GM10847 (cell line): ENCODE results near the gene S100P.

Experiments
- POLR2A ChIP-seq: IDR thresholded peaks from 2 replicates; pipeline ENCODE4 v1.6.1; 2011; ENCODE audit not compliant: insufficient read length; ENCODE audit errors: extremely low read depth

S100P gene

DNA sequence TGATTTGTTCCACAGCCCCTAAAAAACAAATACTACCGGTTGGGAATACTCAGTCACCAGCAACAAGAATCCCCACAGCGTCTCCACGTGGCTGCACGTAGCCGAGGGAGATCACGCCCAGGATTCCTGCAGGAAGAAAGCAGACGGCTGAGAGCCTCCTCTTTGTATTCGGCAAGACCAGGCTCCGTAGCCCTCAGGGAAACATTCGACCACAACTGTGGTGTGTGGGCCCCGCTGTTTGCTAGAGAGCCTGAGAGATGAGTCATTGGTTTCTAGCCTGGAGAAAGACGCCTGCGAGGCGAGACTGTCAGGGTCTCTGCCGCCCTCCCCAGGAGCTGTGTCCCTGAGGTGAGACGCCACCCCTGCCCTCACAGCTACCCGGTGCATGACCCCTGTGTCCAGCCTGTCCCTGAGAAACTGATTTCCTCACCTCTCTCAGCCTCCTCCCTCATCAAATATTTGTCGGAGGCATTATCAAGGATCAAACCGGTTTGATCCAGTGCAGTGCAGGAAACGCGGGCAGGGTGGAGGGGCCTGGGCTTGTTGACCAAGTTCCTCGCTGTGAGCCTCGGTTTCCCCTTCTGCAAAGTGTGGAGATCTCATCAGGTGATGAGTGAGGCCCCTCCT, 4.7 kb upstream of the S100P start:
- no peak for TF ChIP-seq POLR2A

- no peak for TF ChIP-seq POLR2A
Measured at GRCh38 chr4:6689506-6689960, 4.1 kb upstream of the S100P start.

DNA sequence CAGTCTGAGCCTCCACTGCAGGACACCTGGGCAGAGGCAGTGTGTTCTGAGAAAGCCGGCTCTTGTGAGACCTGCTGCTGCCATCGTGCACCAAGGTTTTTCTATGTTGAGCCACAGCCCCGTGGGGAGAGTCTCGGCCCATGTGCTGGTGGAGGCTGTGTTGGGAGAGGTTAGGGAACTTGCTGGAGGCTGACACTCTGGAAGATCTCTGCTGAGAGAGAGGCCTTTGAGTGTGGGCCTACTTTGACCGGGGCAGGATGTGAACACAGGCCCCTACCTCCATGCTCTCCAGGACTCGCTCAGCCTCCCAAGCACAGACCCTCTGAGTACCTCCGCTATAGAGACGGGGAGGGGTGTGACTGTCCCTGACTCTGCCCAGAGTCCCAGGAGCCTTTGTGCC, 1.3 kb upstream of the S100P start:
- no peak for TF ChIP-seq POLR2A

DNA sequence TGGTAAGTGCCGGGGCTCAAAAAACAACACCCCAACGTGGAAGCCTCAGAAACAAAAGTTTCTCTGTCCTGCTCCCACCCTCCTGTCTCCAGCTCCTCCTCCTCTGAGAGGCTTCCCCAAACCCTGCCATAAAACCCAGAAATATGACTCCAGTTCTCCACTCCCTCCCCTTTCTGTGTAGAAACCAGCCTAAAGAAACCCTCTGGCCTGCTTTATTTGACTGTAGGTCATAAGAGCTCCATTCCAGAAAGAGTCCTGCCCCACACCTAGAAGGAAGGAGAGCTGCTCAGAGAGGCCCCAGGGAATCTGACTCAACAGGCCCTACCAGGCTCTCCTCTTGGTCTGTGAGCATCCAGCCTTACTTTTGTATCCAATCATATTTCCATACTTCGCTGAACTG, 872 bp upstream of the S100P start:
- TF ChIP-seq POLR2A, result no peak

GRCh38 chr4:6694177-6694901, 661 bp downstream of the S100P start:
- no peak for TF ChIP-seq POLR2A

DNA sequence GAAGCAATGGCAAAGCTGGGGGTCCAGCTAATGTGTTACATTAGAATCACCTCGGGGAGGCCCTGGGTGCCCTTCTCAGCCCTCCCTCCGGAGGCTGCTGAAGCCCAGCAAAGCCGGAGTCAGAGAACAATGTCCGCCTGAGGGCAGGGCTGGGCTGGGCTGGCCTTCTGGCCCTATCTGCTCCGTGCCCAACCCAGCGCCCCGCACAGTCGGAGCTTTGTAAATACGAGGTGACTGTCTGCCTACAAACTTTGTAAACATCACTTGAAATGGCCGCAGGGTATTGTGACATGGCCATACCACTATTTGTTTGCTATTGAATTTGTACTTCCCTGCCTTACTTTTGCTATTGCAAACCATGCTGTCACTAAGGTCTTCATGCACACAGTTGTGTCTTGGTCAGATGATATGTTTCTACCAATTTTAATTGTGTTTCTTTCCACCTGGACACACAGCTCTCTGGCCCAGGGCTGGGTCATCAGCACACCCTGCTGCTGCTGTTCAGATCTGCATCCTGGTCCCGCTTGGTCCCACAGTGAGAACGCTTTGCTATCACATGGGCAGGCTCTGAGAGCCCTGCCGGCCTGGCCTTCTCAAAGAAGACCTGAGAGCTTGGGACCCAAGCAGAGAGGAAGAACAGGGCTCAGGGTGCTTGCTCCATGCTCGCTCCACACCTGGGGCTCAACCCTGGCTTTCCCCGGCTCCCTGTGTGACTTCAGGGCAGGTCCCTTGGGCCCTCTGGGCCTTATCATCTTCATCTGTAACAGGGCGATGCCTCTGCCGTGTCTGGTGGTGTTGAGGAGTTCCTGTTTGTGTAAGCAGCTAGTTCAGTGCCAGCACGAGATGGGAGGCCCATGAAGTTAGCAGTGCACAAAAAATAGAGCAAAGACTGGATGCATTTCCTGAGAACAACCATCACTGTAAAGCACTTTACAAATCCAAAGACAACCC, 2.3 kb downstream of the S100P start:
- TF ChIP-seq POLR2A, result no peak

- no peak for TF ChIP-seq POLR2A
Measured at GRCh38 chr4:6696611-6697010, 2.9 kb downstream of the S100P start.

DNA sequence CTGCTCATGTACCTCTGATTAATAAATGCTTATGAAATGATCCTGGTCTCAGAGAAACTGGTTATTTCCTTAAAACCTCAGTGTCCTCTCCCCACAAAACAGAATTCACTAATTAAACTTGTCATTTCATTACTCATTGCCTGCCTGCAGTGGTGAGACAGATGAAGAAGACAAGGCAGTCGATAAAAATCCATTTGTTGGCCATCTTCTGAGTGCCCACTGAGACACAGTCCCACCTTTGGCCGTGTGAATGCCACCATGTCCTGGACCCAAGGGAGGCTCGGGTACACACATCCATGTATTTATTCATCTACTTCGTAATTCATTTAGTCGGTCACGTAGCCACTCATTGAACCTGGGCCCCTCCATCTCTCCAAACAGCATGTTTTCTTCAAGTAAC, 3.5 kb downstream of the S100P start:
- no peak for TF ChIP-seq POLR2A

DNA sequence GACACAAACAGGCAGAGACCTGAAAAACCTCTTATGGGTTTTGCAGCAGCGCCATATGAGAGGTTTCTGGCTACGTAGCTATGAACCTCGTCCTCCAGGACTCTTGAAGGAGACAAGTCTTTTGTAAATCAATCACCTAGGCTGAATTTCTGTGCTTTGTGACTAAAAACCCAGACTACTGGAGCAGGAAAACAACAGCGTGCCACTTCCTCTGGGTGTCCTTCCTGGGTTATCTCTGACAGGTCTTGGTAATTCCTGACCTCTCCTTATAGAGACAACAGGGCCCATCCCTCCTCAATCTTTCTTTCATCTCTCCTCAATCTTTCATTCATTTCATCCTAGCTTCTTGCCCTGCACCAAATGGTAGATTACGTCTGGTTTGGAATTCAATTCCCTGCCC, 5.7 kb downstream of the S100P start:
- TF ChIP-seq POLR2A, result no peak

DNA sequence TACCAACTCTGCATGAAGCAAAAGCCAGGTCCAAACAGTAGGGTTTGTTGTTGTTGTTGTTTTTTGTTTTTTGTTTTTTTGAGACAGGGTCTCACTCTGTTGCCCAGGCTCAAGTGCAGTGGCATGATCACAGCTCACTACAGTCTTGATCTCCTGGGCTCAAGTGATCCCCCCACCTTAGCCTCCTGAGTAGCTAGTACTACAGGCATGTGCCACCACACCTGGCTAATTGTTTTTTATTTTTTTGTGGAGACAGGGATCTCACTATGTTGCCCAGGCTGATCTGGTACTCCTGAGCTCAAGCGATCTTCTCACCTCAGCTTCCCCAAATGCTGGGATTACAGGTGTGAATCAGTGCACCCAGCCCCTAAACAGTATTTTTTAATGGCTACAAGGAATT, 6.2 kb downstream of the S100P start:
- no peak for TF ChIP-seq POLR2A

- no peak for TF ChIP-seq POLR2A
Measured at GRCh38 chr4:6701371-6701770, 7.7 kb downstream of the S100P start.

GRCh38 chr4:6702761-6703160, 9.1 kb downstream of the S100P start:
- no peak for TF ChIP-seq POLR2A

- TF ChIP-seq POLR2A, result no peak
Measured at GRCh38 chr4:6703786-6704185, 10.1 kb downstream of the S100P start.

- TF ChIP-seq POLR2A, result no peak
Measured at GRCh38 chr4:6705646-6706045, 12.0 kb downstream of the S100P start.

- no peak for TF ChIP-seq POLR2A
Measured at GRCh38 chr4:6706173-6706572, 12.5 kb downstream of the S100P start.
